DMS153 (cell line): ENCODE measurements around the gene CCDC85B.
"Not testable (repeated sequence)": the region's sequence is repeated elsewhere in the genome, so short reads cannot be mapped to it uniquely, and the experiment has no call there.

Source experiments
- DNase-seq: peaks from one replicate; lab custom pipeline; 2025; lab: John Stamatoyannopoulos, UW

The CCDC85B gene

GRCh38 chr11:65890324-65891218 is at the start of gene CCDC85B:
TSS of gene CCDC85B (plus strand) at chr11:65890673. CDS start at chr11:65890784, 111 bp downstream.
- peak; percentile 90 for DNase-seq

GRCh38 chr11:65842144-65842543 is 48.3 kb upstream of the CCDC85B start:
- DNase-seq, result no peak

GRCh38 chr11:65843811-65844210 is 46.7 kb upstream of the CCDC85B start:
- no peak for DNase-seq

- DNase-seq, result no peak
Observed at GRCh38 chr11:65844231-65844872, 46.1 kb upstream of the CCDC85B start.

- no peak for DNase-seq
Observed at GRCh38 chr11:65847746-65848145, 42.7 kb upstream of the CCDC85B start.

GRCh38 chr11:65848693-65849092 is 41.8 kb upstream of the CCDC85B start:
- DNase-seq, result not testable (repeated sequence)

GRCh38 chr11:65849366-65849765 is 41.1 kb upstream of the CCDC85B start:
- DNase-seq, result no peak

- DNase-seq, result no peak
Observed at GRCh38 chr11:65849771-65850216, 40.7 kb upstream of the CCDC85B start.

- no peak for DNase-seq
Observed at GRCh38 chr11:65850217-65851082, 40.0 kb upstream of the CCDC85B start.

GRCh38 chr11:65851083-65851579 is 39.3 kb upstream of the CCDC85B start:
- no peak for DNase-seq

- DNase-seq, result no peak
Observed at GRCh38 chr11:65851811-65852507, 38.5 kb upstream of the CCDC85B start.

- no peak for DNase-seq
Observed at GRCh38 chr11:65852508-65853245, 37.8 kb upstream of the CCDC85B start.

GRCh38 chr11:65853246-65853979 is 37.1 kb upstream of the CCDC85B start:
- no peak for DNase-seq

- DNase-seq, result no peak
Observed at GRCh38 chr11:65854161-65854592, 36.3 kb upstream of the CCDC85B start.

GRCh38 chr11:65854852-65855837 is 35.3 kb upstream of the CCDC85B start:
- no peak for DNase-seq

GRCh38 chr11:65855927-65856363 is 34.5 kb upstream of the CCDC85B start:
- no peak for DNase-seq

GRCh38 chr11:65856689-65857499 is 33.6 kb upstream of the CCDC85B start:
- DNase-seq, result peak; percentile 9

GRCh38 chr11:65857500-65857852 is 33.0 kb upstream of the CCDC85B start:
- DNase-seq, result no peak
